HuH-7.5 (cell line): ENCODE results near the gene FAM210A.

Source experiments
- DNase-seq: peaks from one replicate; pipeline ENCODE4 v3.0.0; 2011; ENCODE audit warnings: low spot score

The FAM210A gene

DNA sequence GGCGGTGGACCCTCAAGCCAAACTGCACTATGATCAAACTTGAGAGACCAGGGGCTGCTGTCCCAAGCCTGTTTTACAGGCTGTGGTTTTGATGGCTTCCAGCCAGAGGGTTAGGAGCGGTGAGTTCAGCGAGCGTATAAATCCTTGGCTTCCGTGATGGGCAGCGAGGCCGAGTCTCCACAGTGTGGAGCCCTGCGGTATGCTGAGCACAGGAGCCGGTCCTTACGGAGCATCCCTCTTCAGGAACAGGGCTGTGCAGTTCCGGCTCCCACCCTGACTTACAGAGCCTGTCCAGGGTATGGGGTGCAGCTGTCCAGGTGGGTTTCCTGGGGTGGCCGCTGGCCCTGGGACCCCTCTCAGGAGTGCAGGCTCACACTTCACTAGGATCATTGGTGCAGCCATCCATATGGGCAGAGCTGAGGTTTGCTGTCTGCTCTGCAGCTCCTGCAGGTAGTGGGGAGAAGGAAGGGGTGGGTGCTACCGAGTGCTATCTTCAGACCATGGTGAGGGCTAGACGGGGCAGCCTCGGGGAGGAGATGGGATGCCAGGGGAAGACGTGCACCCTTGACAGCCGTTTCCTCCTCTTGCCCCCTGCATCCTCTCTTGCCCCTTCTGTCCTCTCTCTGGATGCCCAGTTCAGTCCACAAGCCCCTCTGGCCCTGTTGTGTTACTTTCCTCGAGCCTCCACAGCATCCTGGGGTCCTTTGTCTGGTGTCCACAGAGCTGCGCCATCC is 104.3 kb downstream of the FAM210A start:
- DNase-seq: no peak

DNA sequence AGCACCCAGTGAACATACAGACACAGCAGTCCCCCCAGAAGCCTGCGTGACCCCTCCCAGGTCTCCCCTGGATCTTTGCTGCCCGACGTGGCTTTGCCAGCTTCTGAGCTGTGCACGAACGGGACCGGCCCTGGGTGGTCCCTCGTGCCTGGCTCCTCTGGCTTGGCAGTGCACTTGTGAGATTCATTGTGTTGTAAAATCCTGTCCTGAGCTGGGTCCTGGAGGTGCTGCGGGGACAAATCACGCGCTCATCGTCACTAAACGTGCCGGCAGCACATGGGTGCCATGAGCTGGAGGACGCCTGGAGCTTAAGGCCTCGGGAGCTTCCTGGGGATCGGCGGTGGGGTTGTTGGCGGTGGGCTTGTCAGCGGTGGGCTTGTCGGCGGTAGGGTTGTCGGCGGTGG is 104.9 kb downstream of the FAM210A start:
- DNase-seq: no peak

DNA sequence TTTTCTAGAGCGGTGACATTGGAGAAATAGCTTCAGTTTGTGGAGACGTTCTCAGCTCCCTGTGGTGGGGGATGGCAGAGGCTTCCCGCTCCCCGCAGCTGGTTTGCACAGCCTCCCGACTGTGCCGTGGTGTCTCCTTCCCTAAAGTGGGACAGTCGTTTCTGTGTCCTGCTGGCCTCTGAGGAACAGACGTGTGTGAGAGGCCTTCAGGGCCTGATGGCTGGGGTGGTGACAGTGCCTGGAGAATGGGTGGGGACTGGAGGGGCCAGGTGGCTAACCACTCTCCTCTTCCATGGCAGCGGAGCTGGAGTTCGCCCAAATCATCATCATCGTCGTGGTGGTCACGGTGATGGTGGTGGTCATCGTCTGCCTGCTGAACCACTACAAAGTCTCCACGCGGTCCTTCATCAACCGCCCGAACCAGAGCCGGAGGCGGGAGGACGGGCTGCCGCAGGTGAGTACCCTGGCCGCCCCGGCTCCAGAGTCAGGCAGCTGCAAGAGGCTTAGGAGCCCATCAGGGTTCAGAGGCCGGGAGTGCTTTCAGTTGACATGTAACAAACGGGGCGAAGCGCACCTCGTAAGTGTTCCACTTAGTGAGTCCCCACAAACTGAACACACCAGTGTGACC is 105.4 kb downstream of the FAM210A start:
- no peak for DNase-seq

DNA sequence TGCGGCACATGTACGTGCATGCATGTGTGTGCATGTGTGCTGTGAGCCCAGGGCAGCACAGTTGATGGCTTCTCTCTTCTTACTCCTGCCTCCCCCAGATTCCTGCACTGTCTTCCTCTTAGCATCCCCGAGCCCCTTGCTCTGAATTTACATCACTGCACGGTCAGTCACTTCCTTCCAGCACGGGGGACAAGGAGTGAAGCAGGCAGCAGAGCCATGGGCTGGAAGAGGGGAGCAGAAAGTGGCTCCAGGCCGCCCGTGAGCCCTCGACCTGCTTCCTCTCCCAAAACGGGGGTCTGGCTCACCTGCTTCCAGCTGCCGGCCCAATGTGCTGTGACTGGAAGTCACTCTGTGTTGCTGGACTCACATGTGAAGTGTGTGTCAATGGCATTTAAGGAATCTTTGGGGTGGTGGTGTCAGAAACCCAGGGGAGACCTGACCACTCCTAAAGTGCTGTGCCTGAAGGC is 106.1 kb downstream of the FAM210A start:
- no peak for DNase-seq

DNA sequence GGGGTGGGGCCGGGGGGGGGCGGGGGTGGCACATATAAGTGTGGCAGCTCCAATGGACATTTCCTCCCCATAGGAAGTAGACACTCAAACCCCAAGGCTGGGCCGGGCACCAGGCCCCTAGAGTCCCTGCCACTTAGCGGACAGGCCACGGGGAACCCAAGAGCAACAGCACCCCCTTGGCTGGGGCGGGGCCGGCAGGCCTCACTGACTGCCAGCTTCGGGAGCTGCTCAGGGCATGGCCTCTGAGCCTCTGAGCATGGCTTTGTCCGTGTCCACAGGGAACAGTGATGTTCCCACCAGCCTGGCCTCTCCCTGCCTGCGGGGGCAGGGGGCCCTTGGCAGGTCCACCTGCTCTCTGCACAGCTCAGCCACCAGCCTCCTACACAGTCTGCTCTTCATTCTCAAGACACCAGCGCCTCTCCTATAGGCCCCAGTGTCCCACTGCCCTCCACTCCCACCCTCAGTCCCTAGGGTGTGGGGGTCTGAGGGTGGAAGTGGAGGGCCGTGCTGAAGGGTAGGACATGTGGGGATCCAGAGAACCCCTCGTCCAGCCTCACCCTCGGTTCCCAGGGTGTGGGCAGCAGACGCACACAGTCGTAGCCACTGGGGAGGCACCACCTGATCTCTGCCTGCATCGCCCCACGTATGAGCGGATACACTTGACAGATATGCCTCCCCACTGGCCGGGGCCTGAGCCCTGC is 106.7 kb downstream of the FAM210A start:
- DNase-seq: no peak

DNA sequence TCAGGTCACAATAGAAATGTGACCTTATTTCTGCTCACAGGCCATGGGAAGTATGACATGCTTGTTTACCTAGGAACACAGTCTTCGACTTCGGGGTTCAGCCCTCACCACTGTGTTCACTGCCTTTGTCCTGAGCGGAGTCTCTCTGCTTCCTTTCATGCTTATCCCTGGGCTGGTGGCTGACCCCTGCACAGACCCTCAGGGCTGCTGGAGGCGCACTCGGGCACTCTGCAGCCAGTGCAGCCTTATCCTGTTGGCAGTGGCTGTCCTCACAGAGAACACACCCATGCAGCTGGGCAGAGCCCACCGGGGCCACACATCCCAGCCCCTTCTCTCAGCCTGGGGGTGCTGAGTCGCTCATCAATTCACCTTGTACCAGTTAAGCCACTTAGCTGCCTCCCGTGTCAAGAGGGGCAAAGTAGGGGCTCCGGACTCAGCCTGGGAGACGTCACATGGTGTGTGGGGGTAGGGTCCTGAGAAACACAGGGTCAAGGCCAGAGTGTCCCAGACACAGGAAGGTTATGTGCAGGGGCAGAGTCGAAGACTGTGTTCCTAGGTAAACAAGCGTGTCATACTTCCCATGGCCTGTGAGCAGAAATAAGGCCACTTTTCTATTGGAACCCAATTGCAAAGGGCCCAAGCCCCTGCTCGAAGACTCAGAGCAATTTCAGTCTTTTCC is 107.5 kb downstream of the FAM210A start:
- DNase-seq: no peak

DNA sequence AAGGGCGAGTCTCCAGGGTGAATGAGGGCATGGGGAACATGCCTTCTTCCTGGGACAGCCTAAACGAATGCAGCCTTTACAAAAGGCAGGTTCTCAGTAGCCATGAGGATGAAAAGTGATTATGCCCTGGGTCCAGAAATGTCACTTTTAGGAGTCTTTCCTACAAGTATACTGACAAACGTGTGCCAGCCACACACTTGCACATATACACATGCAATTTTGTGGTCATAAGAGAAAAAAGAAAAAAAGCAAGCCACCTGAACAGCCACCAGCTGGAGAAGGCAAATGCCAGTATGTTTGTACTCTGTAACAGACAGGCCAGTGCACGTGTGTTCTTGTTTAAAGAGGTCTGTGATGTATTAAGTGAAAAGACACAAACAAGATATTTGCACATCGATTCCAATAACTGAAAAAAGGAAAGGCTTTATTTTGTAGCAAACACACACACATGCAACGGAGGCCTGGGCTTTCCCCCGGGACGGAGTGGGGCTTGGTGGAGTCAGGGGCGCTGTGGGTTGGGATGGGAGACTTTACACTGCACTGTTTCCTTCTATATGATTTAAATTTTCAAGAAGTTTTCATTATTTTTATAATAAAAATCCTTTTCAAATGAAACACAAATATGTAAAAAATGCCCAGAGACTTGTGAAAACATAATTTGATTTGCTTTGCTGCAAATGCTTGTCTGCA is 108.4 kb downstream of the FAM210A start:
- no peak for DNase-seq

DNA sequence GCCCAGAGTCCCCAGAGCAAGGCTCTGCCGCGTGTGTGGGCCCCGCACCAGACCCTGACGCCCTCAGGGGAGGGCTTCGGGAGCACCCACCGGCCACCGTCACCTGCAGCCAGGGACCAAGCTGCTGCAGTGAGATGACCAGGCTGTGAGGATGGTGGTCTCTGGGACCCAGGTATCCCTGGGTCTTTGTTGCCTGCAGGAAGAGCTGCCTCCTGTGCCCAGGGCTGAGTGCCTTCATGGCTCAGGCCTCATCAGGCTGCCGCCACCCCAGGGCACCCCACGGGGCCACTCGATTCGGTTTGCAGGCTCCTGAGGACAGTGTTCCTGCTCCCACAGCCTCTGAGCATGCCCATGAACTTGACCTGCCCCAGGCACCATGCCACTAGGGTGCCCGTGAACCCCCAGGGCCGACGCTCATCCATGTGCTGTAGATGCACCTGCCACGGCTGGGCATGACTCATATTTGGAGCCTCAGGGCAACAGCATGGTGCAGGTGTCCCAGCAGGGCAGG is 109.8 kb downstream of the FAM210A start:
- no peak for DNase-seq

DNA sequence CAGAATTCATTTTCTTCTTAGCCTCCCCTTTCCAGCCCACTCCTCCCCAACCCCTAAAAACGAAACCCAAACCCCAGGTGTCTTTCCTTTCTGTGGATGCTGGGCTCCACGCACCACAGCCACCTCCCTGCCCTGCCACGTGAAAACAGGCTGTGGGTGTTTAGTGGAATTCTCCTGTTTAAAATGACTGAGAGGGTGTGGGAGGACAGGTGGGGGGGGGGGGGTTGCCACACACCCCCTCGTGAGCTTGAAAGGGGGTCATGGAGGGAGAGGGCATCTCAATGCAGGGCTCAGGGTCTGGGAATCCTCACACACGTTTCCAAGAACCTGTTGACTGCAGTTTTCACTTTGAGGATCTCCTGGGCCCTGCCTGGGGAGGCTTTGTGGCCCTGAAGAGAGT is 110.3 kb downstream of the FAM210A start:
- no peak for DNase-seq

DNA sequence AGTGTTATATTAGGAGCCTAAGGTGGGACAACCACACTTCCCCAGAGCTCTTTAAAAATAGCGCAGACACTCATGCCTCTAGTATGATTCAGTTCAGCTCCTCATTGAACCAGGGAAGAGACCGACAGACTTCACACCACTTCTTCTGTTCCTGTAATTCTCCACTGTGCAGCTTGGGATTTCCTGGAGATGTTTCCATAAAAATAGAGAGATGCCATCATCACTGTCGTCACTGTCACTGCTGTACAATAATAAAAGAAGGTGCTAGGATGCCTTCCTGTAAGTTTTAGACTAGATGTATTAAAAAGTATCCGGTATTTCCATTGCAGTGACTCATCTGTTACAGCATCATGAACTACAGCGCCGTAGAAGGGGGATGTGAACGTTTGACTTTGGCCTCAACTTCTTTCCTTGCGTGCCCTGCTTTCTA is 110.9 kb downstream of the FAM210A start:
- no peak for DNase-seq

DNA sequence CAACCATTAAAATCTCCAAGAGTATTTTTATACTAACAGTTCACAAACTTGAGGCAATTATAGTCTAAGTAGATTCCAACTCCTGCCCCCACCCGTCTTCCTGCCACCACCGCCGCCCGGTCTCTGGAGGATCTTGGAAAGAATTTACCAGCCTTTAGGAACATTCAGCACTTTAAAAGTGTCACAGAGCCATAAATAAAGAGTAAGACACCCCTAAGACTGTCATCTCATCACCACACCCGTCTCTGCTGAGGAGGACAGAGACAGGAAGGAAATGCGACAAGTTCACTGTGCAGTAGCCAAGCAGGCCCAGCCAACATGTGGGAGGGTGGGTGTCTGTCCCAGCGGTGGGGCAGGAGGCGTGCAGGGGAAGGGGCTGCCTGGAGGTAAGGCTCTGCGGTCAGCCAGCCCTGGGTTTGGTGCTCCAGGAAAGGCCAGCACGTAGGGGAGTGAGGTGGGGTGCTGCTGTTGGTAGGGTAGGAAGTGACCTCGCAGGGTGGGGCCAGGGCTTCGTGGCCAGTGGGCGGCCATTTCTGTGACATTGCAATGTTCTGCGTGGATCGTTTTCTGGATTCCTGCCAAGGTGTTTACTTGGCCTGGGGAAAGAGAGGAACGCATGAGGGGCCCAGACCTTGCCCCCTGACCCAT is 111.6 kb downstream of the FAM210A start:
- DNase-seq: no peak

DNA sequence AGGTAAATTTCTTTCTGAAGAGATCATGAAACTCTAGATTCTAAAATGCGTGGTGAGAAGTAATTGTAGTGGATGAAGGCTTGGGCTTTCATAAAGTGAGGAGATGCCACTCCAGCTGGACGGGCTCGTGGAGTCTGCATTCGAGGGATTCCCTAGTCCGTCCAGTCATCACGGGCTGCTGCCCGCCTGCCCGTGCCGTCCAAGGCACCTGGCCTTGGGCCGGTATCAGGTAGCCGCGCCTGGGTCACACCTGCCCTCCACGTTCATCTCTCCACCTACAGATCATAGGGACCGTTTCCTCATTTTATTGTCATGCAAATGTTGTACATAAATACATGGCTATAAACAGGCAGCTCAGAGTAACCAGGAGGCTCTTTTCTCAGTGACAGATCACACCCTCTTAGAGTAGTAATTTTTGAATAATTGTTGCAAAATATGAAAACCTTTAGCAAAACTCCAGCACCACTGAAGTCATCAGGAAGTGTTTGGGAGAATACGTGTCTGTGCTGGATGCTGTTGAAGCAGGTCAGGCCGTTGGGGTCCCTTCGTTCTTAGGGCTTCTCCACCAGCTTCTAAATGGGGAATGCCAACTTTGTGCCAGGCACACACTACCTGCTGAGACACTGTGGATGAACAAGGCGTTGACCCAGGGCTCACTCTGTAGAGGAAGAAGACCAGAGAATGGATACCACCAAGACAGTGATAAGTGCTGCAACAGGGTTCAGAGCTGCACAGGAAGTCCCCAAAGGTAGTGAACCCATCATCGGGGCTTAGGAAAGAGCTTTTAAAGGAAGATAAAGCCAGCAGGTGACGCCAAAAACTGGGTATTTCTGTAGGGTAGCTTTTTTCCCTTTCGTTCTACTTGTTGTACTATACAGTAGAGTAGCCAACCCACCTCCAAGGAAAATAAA is 112.5 kb downstream of the FAM210A start:
- DNase-seq: no peak
